K562 (cell line): ENCODE results near the gene LOXL4. TPM values are rescaled to one million over a fixed set of nuclear protein-coding genes. Genes with fewer than 3 reads are reported as not detected.

Experiments
- ATAC-seq: fragments of 200-7000 bp; cut with Tn5 transposase; 3 replicates; pipeline ENCODE4 v1.9.1; 2020; ENCODE audit warnings: moderate library complexity
- BruUV-seq: library from RNA; stranded (reverse); fragments of 400-500 nt; replicated peaks from 2 replicates; lab custom pipeline; 2021; lab: Mats Ljungman, UMichigan
- CTCF ChIA-PET: fragments of 300-600 bp; formaldehyde crosslinking; extraction: SDS; loops from one replicate; lab custom pipeline; 2021; ENCODE audit warnings: low intra/inter-chr PET ratio; lab: Yijun Ruan, JAX
- POLR2A ChIA-PET: fragments of 300-600, 350-650 bp; sonication (Branson Sonifier 250); formaldehyde crosslinking; extraction: SDS; loops from one replicate; lab custom pipeline; 2021; ENCODE audit warnings: antibody characterized with exemption, inconsistent platforms; lab: Yijun Ruan, JAX
- DNase-seq, 4 experiments: peaks; one replicate each; pipeline versions ENCODE4 v3.0.0 to v3.0.0-alpha.2; 2011 to 2018; ENCODE audit warnings: low spot score in 3 of 4, mixed read lengths in 3 of 4; ENCODE audit errors: extremely low read depth in 1 of 4
- FAIRE-seq: peaks from 2 replicates; lab custom pipeline; 2011; peaks lifted over from hg19 to GRCh38; lab: Jason Lieb, UNC
- H2AFZ ChIP-seq: 2 replicates; pipeline ENCODE4 v1.6.0; 2011; ENCODE audit warnings: low read depth, low read length, control low read depth, inconsistent platforms
- H3K27ac ChIP-seq: fragments of 200-600 bp; 3 replicates; pipeline ENCODE4 v1.8.0; 2011; ENCODE audit warnings: low read depth, mild to moderate bottlenecking, control low read depth, inconsistent platforms, low read length, moderate library complexity, mixed read lengths; ENCODE audit errors: extremely low read depth
- H3K27me3 ChIP-seq, 2 experiments: fragments of 300-600 bp in 1 of 2; 2 replicates in 1 of 2; 3 replicates in 1 of 2; pipeline versions ENCODE4 v1.6.0 to v1.8.0; 2011; ENCODE audit warnings: inconsistent platforms in 2 of 2, low read length in 2 of 2, mild to moderate bottlenecking in 1 of 2, mixed read lengths in 1 of 2, moderate library complexity in 1 of 2; ENCODE audit not compliant: control insufficient read depth in 2 of 2, insufficient read depth in 2 of 2
- H3K36me3 ChIP-seq: fragments of 300-600 bp; 3 replicates; pipeline ENCODE4 v1.8.0; 2011; ENCODE audit warnings: mild to moderate bottlenecking, low read length, inconsistent platforms; ENCODE audit not compliant: control insufficient read depth, insufficient read depth
- H3K4me1 ChIP-seq, 2 experiments: fragments of 200-600 bp in 1 of 2; replicated peaks in 1 of 2; 2 replicates in 1 of 2; 3 replicates in 1 of 2; pipeline versions ENCODE4 v1.5.1 to v1.8.0; 2011; ENCODE audit warnings: inconsistent platforms in 2 of 2, low read length in 2 of 2, mild to moderate bottlenecking in 1 of 2, mixed read lengths in 1 of 2, moderate library complexity in 1 of 2; ENCODE audit not compliant: control insufficient read depth in 2 of 2, insufficient read depth in 2 of 2
- H3K4me2 ChIP-seq: 2 replicates; pipeline ENCODE4 v1.6.1; 2011; ENCODE audit warnings: low read length, control low read depth, inconsistent platforms, mixed read lengths; ENCODE audit not compliant: insufficient read depth
- H3K4me3 ChIP-seq: fragments of 200-600 bp; sonication (generic), shearing (Covaris generic); 2 replicates; pipeline ENCODE4 v1.5.1; 2016; ENCODE audit warnings: control low read depth, inconsistent platforms
- H3K79me2 ChIP-seq: fragments of 200-600 bp; 3 replicates; pipeline ENCODE4 v1.8.0; 2011; ENCODE audit warnings: low read length, inconsistent platforms; ENCODE audit not compliant: control insufficient read depth, insufficient read depth
- H3K9ac ChIP-seq, 2 experiments: 2 replicates each; pipeline versions ENCODE4 v1.6.0 to v1.6.1; 2011; ENCODE audit warnings: low read depth in 2 of 2, low read length in 2 of 2, control low read depth in 1 of 2, inconsistent platforms in 1 of 2, mild to moderate bottlenecking in 1 of 2, mixed read lengths in 1 of 2; ENCODE audit not compliant: insufficient read depth in 1 of 2
- H3K9me1 ChIP-seq: one replicate; pipeline ENCODE4 v1.6.0; 2011; ENCODE audit warnings: inconsistent platforms, mild to moderate bottlenecking, low read length, moderate library complexity; ENCODE audit not compliant: control insufficient read depth, insufficient read depth
- H3K9me3 ChIP-seq: replicated peaks from 2 replicates; pipeline ENCODE4 v1.5.1; 2011; ENCODE audit warnings: low read depth, low read length, inconsistent platforms; ENCODE audit not compliant: control insufficient read depth, insufficient read depth
- H4K20me1 ChIP-seq: replicated peaks from 2 replicates; pipeline ENCODE4 v1.6.1; 2011; ENCODE audit warnings: low read length, inconsistent platforms, mixed read lengths; ENCODE audit not compliant: control insufficient read depth, insufficient read depth
- ARID1B ChIP-seq: fragments of 450-650 bp; IDR thresholded peaks from 2 replicates; pipeline ENCODE4 v1.6.1; 2016; ENCODE audit warnings: antibody characterized with exemption, mild to moderate bottlenecking, inconsistent platforms
- ARNT ChIP-seq, 2 experiments: fragments of 450-650 bp; IDR thresholded peaks; 2 replicates each; pipeline ENCODE4 v1.6.1; 2016; ENCODE audit warnings: mild to moderate bottlenecking in 1 of 2
- CSDE1 ChIP-seq, 2 experiments: fragments of 450-650 bp; IDR thresholded peaks; 2 replicates each; pipeline ENCODE4 v1.6.1; 2016; ENCODE audit warnings: mild to moderate bottlenecking in 1 of 2
- NR2C1 ChIP-seq, 2 experiments: fragments of 450-650 bp; IDR thresholded peaks; 2 replicates each; pipeline ENCODE4 v1.6.1; 2017; ENCODE audit warnings: mild to moderate bottlenecking in 2 of 2, antibody characterized with exemption in 1 of 2, inconsistent platforms in 1 of 2, missing compliant biosample characterization in 1 of 2, missing genetic modification characterization in 1 of 2
- ZNF140 ChIP-seq: fragments of 250-450 bp; sonication (Bioruptor Pico); IDR thresholded peaks from 2 replicates; pipeline ENCODE4 v1.8.0; 2021; ENCODE audit warnings: moderate library complexity, mild to moderate bottlenecking, inconsistent platforms
- ZNF584 ChIP-seq: fragments of 200-800 bp; sonication (Bioruptor generic); IDR thresholded peaks from 2 replicates; pipeline ENCODE4 v1.6.1; 2016; ENCODE audit warnings: low read depth, mild to moderate bottlenecking, missing genetic modification characterization, missing compliant biosample characterization
- WGBS: fragments of 100-300 bp; shearing (Covaris generic); methylation state at CpG from one replicate; pipeline ENCODE4 v1.1.6; 2016; ENCODE audit warnings: low coverage, mixed read lengths; ENCODE audit not compliant: insufficient coverage; ENCODE audit errors: missing lambda C conversion rate; 5-methylcytosine and 5-hydroxymethylcytosine counted together
- in situ Hi-C: fragments of 300-500 bp; cut with MboI; formaldehyde crosslinking; loops from 4 replicates; pipeline ENCODE4 v1.15.0; 2018; ENCODE audit warnings: inconsistent platforms, mixed read lengths
- intact Hi-C: fragments of 100-400 bp; cut with micrococcal nuclease; formaldehyde crosslinking; loops from 2 replicates; pipeline ENCODE4 v1.14.2; 2022
- polyA plus RNA-seq, 8 experiments: library from polyadenylated mRNA; depleted of rRNA in 4 of 8; stranded (reverse) in 5 of 8; unstranded in 3 of 8; fragments of >200 nt; fragmentation: Nextera tagmentation in 2 of 8; fragmentation: Illumina TruSeq in 1 of 8; extraction: Ambion mirVana in 2 of 8; extraction: Trizol in 1 of 8; gene quantifications; 2 replicates each; pipeline versions ENCODE4 v1.2.1 to v1.2.3, GENCODE V29; 2011 to 2014; ENCODE audit warnings: inconsistent platforms in 1 of 8, missing spikeins in 1 of 8
- total RNA-seq, 7 experiments: library from RNA; depleted of rRNA in 6 of 7; stranded (reverse); fragments of >200 nt in 6 of 7; fragmentation: Illumina TruSeq in 2 of 7; extraction: Trizol in 2 of 7; gene quantifications; 2 replicates each; pipeline versions ENCODE4 v1.2.1 to v1.2.3, GENCODE V29; 2011 to 2021; ENCODE audit warnings: low replicate concordance in 1 of 7
- TF ChIP-seq, protein P1 (sequence below), 2 experiments: fragments of 450-650 bp; conservative IDR thresholded peaks; 2 replicates each; pipeline ENCODE4 v1.6.1; 2017; ENCODE audit warnings: mild to moderate bottlenecking in 2 of 2, moderate library complexity in 2 of 2
- TF ChIP-seq, protein P2 (sequence below): sonication (generic); formaldehyde crosslinking; IDR thresholded peaks from 2 replicates; pipeline ENCODE4 v1.8.0; 2022; ENCODE audit warnings: mild to moderate bottlenecking, missing genetic modification reagents

LOXL4 gene
- total and polyA plus RNA-seq, 9 of the 15 experiments (the other 6 are each of a cell fraction or from before 2014, with no cell fraction given): 0.03 to 0.35 (median 0.05) TPM; not detected in 3

DNA sequence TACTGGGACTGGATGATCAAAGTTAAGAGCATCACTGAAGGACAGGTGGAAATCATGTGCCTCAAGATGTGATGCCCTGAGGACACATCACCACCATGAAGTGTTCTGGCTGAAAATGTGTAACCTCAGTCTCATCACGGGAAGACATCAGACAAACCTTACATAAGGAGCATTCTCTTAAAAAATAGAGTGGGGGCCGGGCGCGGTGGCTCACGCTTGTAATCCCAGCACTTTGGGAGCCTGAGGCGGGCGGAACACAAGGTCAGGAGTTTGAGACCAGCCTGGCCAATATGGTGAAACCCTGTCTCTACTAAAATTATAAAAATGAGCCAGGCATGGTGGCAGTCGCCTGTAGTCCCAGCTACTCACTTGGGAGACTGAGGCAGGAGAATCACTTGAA is 65.6 kb downstream of the LOXL4 start:
- Histone ChIP-seq H3K4me2 (no peak overlapping the region), H3K4me3 (no peak overlapping the region), H3K27me3 (no peaks in the 10 kb centered on the region), H4K20me1 (no peaks in the 10 kb centered on the region), H2AFZ (no peak overlapping the region), H3K36me3 (no peaks in the 10 kb centered on the region), H3K9ac (no peak overlapping the region), H3K27ac (no peak overlapping the region), H3K4me1 (no peaks in the 10 kb centered on the region), H3K9me1 (no peaks in the 10 kb centered on the region), H3K9me3 (no peaks in the 10 kb centered on the region), H3K79me2 (no peaks in the 10 kb centered on the region)
- no TSS peak for BruUV-seq
- DNase-seq: no peak
- CTCF ChIA-PET: no interaction called here
- ATAC-seq: no peak
- TF ChIP-seq, protein P1, sequence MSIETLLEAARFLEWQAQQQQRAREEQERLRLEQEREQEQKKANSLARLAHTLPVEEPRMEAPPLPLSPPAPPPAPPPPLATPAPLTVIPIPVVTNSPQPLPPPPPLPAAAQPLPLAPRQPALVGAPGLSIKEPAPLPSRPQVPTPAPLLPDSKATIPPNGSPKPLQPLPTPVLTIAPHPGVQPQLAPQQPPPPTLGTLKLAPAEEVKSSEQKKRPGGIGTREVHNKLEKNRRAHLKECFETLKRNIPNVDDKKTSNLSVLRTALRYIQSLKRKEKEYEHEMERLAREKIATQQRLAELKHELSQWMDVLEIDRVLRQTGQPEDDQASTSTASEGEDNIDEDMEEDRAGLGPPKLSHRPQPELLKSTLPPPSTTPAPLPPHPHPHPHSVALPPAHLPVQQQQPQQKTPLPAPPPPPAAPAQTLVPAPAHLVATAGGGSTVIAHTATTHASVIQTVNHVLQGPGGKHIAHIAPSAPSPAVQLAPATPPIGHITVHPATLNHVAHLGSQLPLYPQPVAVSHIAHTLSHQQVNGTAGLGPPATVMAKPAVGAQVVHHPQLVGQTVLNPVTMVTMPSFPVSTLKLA (conservative IDR thresholded peaks at IDR 0.05): no peak
- TF ChIP-seq, protein P2, sequence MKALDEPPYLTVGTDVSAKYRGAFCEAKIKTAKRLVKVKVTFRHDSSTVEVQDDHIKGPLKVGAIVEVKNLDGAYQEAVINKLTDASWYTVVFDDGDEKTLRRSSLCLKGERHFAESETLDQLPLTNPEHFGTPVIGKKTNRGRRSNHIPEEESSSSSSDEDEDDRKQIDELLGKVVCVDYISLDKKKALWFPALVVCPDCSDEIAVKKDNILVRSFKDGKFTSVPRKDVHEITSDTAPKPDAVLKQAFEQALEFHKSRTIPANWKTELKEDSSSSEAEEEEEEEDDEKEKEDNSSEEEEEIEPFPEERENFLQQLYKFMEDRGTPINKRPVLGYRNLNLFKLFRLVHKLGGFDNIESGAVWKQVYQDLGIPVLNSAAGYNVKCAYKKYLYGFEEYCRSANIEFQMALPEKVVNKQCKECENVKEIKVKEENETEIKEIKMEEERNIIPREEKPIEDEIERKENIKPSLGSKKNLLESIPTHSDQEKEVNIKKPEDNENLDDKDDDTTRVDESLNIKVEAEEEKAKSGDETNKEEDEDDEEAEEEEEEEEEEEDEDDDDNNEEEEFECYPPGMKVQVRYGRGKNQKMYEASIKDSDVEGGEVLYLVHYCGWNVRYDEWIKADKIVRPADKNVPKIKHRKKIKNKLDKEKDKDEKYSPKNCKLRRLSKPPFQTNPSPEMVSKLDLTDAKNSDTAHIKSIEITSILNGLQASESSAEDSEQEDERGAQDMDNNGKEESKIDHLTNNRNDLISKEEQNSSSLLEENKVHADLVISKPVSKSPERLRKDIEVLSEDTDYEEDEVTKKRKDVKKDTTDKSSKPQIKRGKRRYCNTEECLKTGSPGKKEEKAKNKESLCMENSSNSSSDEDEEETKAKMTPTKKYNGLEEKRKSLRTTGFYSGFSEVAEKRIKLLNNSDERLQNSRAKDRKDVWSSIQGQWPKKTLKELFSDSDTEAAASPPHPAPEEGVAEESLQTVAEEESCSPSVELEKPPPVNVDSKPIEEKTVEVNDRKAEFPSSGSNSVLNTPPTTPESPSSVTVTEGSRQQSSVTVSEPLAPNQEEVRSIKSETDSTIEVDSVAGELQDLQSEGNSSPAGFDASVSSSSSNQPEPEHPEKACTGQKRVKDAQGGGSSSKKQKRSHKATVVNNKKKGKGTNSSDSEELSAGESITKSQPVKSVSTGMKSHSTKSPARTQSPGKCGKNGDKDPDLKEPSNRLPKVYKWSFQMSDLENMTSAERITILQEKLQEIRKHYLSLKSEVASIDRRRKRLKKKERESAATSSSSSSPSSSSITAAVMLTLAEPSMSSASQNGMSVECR: no peak
- TF ChIP-seq CSDE1 (IDR thresholded peaks at IDR 0.05) (no peak), ZNF584 (CRISPR knock-in tag) (no peak), ZNF140 (CRISPR knock-in tag) (no peak), NR2C1 (IDR thresholded peaks at IDR 0.05) (no peak), NR2C1 (tag; IDR thresholded peaks at IDR 0.05) (no peak), ARID1B (no peak), ARNT (IDR thresholded peaks at IDR 0.05) (no peak)
- POLR2A ChIA-PET: no interaction called here
- FAIRE-seq: no peak
- intact Hi-C loops: no loop called here
- 67% methylated on average over 3 of the region's 8 CpGs for WGBS
- in situ Hi-C loops: no loop called here
